SU-DHL-6 (cell line): Measurements from ENCODE around the gene INO80.

Experiments used
- EZH2phosphoT487 ChIP-seq: fragments of 200-600 bp; sonication (generic), shearing (Covaris generic); conservative IDR thresholded peaks from 2 replicates; pipeline ENCODE4 v1.6.1; 2018; ENCODE audit warnings: mild to moderate bottlenecking, antibody characterized with exemption, low read length, moderate library complexity, mixed read lengths
- TF ChIP-seq, protein P1 (sequence below): fragments of 200-600 bp; sonication (generic); IDR thresholded peaks from one replicate; pipeline ENCODE4 v1.5.1; 2017; ENCODE audit warnings: antibody characterized with exemption, mild to moderate bottlenecking, low read length, moderate library complexity; ENCODE audit not compliant: insufficient read depth, poor library complexity, severe bottlenecking

DNA sequence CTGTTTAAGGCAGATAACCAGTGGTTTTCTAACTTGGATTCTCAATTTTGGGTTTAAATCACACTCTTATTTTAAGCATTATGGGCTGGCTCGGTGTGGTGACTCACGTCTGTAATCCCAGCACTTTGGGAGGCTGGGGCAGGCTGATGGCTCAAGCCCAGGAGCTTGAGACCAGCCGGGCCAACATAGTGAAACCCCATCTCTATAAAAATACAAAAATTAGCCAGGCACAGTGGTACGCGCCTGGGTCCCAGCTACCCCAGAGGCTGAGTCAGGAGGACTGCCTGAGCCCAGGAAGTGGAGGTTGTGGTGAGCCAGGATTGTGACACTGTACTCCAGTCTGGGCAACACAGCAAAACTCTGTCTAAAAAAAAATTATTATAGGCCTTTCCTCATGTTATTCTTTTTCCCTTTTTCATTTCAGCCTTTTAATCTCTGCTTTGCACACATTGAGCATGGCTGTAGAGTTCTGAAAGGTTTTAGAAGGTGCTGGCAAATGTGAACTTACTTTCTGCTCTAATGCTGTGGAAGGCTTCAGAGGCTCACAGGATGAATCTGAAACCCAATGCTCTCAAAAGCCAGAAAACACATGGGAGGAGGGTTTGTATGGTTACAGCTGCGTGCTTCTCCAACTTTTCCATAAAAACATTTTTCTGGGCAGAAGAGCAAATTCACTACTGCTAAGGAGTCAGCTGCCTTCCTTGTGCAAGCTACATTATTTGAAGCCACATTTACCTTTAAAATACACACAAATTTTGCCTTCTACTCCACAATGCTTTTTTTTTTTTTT, 130.3 kb downstream of the INO80 start:
- TF ChIP-seq, protein P1, sequence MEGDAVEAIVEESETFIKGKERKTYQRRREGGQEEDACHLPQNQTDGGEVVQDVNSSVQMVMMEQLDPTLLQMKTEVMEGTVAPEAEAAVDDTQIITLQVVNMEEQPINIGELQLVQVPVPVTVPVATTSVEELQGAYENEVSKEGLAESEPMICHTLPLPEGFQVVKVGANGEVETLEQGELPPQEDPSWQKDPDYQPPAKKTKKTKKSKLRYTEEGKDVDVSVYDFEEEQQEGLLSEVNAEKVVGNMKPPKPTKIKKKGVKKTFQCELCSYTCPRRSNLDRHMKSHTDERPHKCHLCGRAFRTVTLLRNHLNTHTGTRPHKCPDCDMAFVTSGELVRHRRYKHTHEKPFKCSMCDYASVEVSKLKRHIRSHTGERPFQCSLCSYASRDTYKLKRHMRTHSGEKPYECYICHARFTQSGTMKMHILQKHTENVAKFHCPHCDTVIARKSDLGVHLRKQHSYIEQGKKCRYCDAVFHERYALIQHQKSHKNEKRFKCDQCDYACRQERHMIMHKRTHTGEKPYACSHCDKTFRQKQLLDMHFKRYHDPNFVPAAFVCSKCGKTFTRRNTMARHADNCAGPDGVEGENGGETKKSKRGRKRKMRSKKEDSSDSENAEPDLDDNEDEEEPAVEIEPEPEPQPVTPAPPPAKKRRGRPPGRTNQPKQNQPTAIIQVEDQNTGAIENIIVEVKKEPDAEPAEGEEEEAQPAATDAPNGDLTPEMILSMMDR = no peak
- no peak for TF ChIP-seq EZH2phosphoT487
